ENCODE data around the gene OR4D1. TPM values are rescaled to one million over a fixed set of nuclear protein-coding genes. Genes with fewer than 3 reads are reported as not detected.

OR4D1 gene
- total and polyA plus RNA-seq, 2 of the 8 experiments (the other 6 are each of a cell fraction or from before 2014, with no cell fraction given): 0.32 to 0.39 TPM

DNA sequence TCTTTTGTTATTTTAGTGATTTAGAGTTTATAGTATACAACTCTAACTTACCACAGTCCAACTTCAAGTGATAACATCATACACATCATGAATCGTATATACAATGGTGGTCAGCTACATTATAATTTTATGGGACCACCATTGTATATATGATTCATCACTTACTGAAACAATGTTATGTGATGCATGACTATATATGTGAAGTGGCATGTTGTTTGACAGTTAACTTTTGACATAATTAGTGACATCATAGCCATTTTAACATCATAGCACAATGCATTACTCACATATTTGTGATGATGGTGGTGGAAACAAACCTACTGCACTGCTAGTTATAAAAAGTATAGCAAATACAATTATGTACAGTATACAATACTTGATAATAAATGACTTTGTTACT, 43.1 kb upstream of the OR4D1 start:
- no peak for FAIRE-seq
- 88% methylated on average over 1 of the region's 1 CpG; no CpG with 5 or more reads in 1 of the 2 experiments for WGBS, 2 experiments (ENCODE audit: extremely low coverage in 1 of 2, insufficient coverage in 1 of 2, insufficient read length in 1 of 2, insufficient replicate concordance in 2 of 2, low coverage in 1 of 2, low lambda C conversion rate in 2 of 2, missing lambda C conversion rate in 1 of 2)
- CTCF ChIA-PET (ENCODE audit: partially characterized antibody): no interaction called here

More for the DNA sequence above, 43.1 kb upstream of the OR4D1 start:
- Histone ChIP-seq H3K14ac (ENCODE audit: insufficient read length) (no peak overlapping the region), H3K56ac (replicated peaks; ENCODE audit: insufficient read length, low read depth, low read length) (no peak overlapping the region), H2AK5ac (ENCODE audit: low read depth, low read length) (no peak overlapping the region), H3K4ac (replicated peaks; ENCODE audit: insufficient read length, low read depth, low read length) (no peak overlapping the region), H3K4me3 (ENCODE audit: extremely low read depth in 1 of 4, insufficient read depth in 2 of 4, low read depth in 3 of 4, low read length in 4 of 4) (no peak overlapping the region), H3K4me1 (replicated peaks in 1 of 4; ENCODE audit: control insufficient read depth in 3 of 4, insufficient read depth in 4 of 4, low read length in 3 of 4) (no peaks in the 10 kb centered on the region), H3K9me3 (ENCODE audit: insufficient read depth in 2 of 2, low read depth in 1 of 2, low read length in 1 of 2) (no peaks in the 10 kb centered on the region), H2BK15ac (ENCODE audit: low read length) (no peak overlapping the region), H3K27ac (ENCODE audit: low read depth, low read length) (no peak overlapping the region), H3K23me2 (ENCODE audit: low read depth, low read length) (no peaks in the 10 kb centered on the region), H3K27me3 (replicated peaks in 1 of 4; ENCODE audit: control insufficient read depth in 3 of 4, extremely low read depth in 1 of 4, insufficient read depth in 3 of 4, low read length in 3 of 4) (no peaks in the 10 kb centered on the region), H4K8ac (ENCODE audit: extremely low read depth, insufficient read depth, low read length) (no peak overlapping the region), H2BK120ac (replicated peaks; ENCODE audit: low read depth, low read length) (no peak overlapping the region), H4K20me1 (replicated peaks in 1 of 2; ENCODE audit: control insufficient read depth in 1 of 2, insufficient read depth in 2 of 2, low read length in 2 of 2) (no peaks in the 10 kb centered on the region), H2BK12ac (ENCODE audit: low read depth, low read length) (no peak overlapping the region), H4K91ac (replicated peaks; ENCODE audit: insufficient read length, low read length) (no peak overlapping the region), H3K4me2 (ENCODE audit: insufficient read depth in 1 of 2, low read depth in 2 of 2, low read length in 2 of 2) (no peak overlapping the region), H3K18ac (ENCODE audit: extremely low read depth, low read length) (no peak overlapping the region), H3K79me1 (ENCODE audit: low read depth, low read length) (no peaks in the 10 kb centered on the region), H3K79me2 (ENCODE audit: control insufficient read depth in 1 of 2, insufficient read depth in 2 of 2, low read length in 2 of 2) (no peaks in the 10 kb centered on the region), H3K23ac (ENCODE audit: insufficient read length) (no peak overlapping the region), H3K9ac (replicated peaks in 1 of 4; ENCODE audit: extremely low read depth in 1 of 4, low read depth in 3 of 4, low read length in 3 of 4) (no peak overlapping the region), H4K5ac (ENCODE audit: insufficient read length, low read depth, low read length) (no peak overlapping the region), H2AFZ (ENCODE audit: low read length) (no peak overlapping the region), H2BK20ac (ENCODE audit: low read length) (no peak overlapping the region), H2BK5ac (ENCODE audit: low read depth, low read length) (no peak overlapping the region), H3K36me3 (ENCODE audit: control insufficient read depth in 2 of 4, insufficient read depth in 4 of 4, low read length in 3 of 4) (no peaks in the 10 kb centered on the region)
- POLR2A ChIA-PET (ENCODE audit: partially characterized antibody): no interaction called here
- TF ChIP-seq HDAC6 (IDR thresholded peaks at IDR 0.05; ENCODE audit: low read depth, low read length) (no peak), SIRT6 (IDR thresholded peaks at IDR 0.05; ENCODE audit: low read length) (no peak), POLR2AphosphoS5 (IDR thresholded peaks at IDR 0.05; ENCODE audit: low read depth, low read length) (no peak)
- TF ChIP-seq, protein P1, sequence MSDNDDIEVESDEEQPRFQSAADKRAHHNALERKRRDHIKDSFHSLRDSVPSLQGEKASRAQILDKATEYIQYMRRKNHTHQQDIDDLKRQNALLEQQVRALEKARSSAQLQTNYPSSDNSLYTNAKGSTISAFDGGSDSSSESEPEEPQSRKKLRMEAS (IDR thresholded peaks at IDR 0.05): no peak
- no peak for DNase-seq (ENCODE audit: low read depth in 1 of 2, low spot score in 2 of 2)

Measured in H1 (cell line).